Measurements from ENCODE around the gene GRIK4.
A peak's percentile ranks its signal among the peaks of the same experiment; 100 is the strongest.

The GRIK4 gene

DNA sequence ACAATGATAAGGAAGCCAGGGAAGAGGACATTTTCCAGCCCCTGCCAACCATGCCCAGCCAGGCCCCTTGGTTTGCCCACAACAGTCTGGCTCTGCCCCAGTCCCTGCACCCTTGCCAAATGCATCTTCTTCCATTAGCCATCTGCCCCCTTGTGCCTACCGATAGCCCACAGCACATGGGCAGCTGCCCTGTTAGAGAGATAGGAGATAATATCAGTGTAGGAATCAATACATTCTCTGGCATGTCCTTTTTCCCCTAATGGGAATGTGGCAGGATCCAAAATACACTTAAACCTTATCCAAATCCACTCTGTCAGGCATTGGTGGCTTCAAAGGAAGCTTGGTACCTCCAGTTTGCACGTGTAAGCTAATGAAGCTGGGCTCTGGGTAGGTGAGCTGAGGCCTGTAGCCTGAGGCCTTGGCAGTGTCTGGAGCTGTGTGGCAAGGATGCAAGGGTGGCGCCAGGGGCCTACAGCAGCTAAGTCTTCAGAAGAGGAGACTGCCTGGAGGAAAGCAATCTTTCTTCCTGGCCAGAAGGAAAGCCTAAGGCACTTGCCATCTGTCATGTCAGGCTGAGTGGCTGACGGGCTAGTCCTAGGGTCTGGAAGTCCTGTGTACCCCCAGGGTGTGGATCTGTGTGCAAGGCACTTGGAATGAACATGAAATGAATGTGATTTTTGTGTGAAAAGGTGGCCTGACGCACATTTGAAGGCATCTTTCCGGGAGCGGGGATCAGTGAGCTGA lies 348.2 kb downstream of the GRIK4 start:
- DNase-seq: no peak

- no peak for DNase-seq
Measured at GRCh38 chr11:120863359-120863758, 351.8 kb downstream of the GRIK4 start.

GRCh38 chr11:120867024-120867423 lies 355.5 kb downstream of the GRIK4 start:
- no peak for DNase-seq

GRCh38 chr11:120867531-120867930 lies 356.0 kb downstream of the GRIK4 start:
- DNase-seq: no peak

GRCh38 chr11:120867988-120868387 lies 356.4 kb downstream of the GRIK4 start:
- DNase-seq: no peak

GRCh38 chr11:120869097-120869496 lies 357.5 kb downstream of the GRIK4 start:
- DNase-seq: no peak

DNA sequence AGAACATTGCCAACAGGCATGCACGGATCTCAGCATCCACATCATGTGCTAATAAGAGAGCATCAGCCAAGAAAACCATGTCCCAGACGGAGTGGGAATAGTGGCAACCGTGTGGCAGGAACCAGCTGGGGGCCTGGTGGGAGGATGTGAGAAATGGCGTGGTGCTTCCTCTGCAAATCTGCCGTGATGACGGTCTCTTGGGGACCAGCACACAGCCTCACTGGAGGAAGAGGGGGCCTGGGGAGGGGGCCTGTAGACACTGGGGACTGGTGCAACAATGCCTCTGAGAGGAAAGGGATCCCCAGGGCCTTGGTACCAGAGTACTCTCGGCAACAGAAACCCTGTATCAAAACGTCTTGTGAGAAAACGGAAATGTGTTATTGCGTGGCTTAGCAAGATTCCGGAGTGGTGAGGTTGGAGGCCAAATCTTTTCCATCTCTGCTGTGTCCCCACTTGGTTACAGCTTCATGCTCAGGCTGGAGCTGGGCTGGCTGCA lies 358.0 kb downstream of the GRIK4 start:
- no peak for DNase-seq

DNA sequence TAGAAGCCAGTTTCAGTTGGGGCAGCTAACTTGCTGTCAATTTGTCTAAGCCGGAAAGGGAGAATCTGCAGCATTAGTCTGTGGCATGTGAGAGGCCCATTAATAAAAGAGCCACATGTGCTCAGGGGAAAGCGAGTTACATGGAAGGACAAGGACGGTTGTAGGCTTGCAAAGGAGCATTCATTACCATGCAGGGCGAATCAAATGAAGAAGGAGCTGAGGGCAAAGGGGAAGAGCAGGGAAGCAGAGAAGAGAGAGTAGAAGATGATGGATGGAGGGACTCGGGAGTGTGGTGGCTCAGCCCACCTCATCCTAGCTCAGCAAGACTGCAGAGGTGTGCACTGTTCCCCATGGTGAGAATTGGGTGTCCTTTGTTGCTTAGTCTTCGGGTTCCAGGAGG lies 359.6 kb downstream of the GRIK4 start:
- DNase-seq: no peak

DNA sequence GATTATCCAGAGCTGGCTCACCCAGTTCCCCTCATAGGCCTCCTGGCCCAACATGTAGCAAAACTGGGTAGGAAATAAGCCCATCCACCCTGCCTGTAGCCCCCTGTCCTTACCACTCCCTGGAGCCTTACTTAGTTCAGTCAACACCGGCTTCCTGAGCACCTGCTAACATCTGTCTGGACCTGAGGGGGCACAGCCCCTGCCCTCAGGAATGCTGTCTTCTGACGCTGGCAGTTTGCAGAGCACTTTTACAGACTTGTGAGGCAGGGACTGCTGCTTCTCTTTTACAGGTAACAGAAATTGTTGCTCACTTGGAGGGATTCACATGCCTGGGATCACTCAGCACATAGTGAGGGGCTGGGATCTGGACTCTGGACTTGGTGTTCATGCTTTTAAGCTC lies 360.4 kb downstream of the GRIK4 start:
- no peak for DNase-seq

GRCh38 chr11:120873966-120874735 lies 362.6 kb downstream of the GRIK4 start:
- no peak for DNase-seq

GRCh38 chr11:120875986-120876385 lies 364.4 kb downstream of the GRIK4 start:
- DNase-seq: no peak

DNA sequence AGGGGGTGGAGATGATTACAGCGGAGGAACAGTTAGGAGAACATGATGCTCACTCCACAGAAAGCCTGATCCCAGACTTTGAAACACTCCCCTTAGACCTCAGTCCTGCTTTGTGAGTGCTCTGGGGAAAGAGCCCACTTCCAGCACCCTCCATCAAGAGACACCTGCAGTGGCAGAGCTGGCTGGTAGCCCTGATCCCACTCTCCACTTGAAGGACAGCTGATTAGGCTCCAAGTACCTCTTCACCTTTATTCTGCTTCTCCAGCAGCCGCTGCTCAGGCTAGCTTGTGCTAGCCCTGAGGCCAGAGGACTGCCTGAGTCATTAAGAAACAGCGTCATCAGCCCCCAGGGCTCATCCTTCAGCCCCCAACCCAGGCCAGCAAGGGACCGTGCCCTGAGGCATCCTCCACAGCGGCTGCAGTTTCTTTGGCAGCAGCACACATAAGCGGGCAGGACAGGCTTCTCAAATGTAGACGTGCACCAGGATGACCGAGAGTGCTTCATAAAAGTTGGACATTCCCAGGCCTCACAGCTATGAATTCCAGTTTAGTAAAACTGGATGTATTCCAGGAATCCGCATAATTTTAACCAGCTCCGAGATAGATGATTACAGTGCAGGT lies 366.3 kb downstream of the GRIK4 start:
- DNase-seq: no peak

GRCh38 chr11:120878781-120879180 lies 367.2 kb downstream of the GRIK4 start:
- no peak for DNase-seq

GRCh38 chr11:120880498-120881175 lies 369.1 kb downstream of the GRIK4 start:
- DNase-seq: no peak

DNA sequence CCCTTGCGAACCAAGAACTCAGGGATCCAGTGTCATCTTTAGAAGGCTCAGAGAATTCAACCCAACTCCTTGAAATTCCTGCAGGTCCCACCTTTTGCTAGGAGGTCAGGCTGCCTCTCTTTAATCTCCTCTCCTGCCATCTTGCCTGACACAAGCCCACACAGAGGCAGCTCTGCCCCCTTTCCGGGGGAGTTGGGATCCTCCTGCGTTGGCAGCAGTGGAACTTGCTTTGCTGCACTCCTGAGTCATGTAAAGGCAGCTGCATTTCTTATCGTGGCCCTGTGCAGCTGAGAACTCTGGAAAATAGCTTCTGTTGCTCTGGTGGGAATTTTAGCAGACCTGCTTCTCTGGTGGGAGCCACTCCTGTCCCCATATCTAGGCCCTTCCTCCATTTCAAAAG lies 370.0 kb downstream of the GRIK4 start:
- DNase-seq: peak; percentile 34

- no peak for DNase-seq
Measured at GRCh38 chr11:120882175-120882574, 370.6 kb downstream of the GRIK4 start.

GRCh38 chr11:120883404-120884080 lies 372.0 kb downstream of the GRIK4 start:
- peak; percentile 19 for DNase-seq

- peak; percentile 18 for DNase-seq
Measured at GRCh38 chr11:120884154-120885020, 372.8 kb downstream of the GRIK4 start.

DNA sequence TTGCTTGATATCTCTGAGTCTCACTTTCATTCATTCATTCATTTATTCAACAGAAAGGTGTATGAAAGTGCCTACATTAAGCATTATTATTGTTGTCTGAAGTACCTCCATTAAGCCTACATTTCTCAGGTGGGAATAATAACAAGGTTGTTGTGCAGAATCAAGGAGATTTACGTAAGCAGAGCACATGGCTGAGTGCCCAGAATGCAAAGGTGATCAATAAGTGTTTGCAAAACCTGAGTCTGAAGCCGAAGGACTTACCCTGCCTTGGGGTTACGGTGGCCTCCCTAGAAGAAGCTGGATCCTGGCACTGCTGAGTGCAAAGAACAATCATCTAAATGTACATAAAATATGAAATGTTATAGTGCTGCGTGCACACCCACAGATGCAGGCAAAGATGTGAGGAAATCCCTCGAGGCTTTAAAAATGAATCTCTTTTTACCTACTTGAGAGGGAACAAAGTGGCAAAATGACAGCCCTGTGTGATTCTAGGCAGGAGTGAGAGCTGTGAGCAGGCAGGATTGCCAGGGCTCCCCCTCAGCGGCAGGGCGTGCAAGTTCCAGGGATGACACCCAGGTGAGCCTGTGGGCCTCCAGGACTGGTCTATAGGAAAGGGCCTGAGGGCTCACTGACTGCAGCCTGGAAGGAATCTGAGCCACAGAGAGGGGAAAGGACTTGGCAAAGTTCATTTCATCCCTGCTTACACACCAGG lies 379.2 kb downstream of the GRIK4 start:
- DNase-seq: no peak

GRCh38 chr11:120893440-120894201 lies 382.1 kb downstream of the GRIK4 start:
- DNase-seq: no peak
